GM12872 (cell line): ENCODE data around the gene CD180.

Source experiments
- CTCF ChIP-seq: IDR thresholded peaks from 3 replicates; pipeline ENCODE4 v1.5.1; 2011; ENCODE audit warnings: low read depth, mild to moderate bottlenecking, low read length, moderate library complexity; ENCODE audit not compliant: insufficient read depth

The CD180 gene

GRCh38 chr5:67187006-67187715 lies 9.4 kb downstream of the CD180 start:
- TF ChIP-seq CTCF: no peak

DNA sequence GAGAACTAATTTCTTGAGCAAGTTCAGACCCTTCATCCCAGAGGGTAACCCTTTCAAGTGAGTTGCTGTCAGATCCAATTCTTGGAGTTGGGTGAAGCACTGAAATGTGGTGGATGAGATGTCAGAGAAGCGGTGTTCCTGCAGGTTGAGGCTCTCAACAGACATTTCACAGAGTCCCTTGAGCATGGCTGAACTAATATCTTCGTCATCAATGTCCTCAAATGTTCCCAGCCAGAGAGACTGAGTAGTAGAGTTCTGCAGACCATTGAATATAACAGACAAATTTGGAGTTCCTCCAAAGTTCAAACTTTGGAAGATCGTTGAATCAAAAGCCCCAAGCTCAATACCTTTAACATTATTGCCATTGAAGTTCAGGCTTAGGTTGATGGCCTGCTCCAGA lies 12.7 kb downstream of the CD180 start:
- TF ChIP-seq CTCF: no peak

GRCh38 chr5:67182301-67182790 lies 14.3 kb downstream of the CD180 start:
- no peak for TF ChIP-seq CTCF

DNA sequence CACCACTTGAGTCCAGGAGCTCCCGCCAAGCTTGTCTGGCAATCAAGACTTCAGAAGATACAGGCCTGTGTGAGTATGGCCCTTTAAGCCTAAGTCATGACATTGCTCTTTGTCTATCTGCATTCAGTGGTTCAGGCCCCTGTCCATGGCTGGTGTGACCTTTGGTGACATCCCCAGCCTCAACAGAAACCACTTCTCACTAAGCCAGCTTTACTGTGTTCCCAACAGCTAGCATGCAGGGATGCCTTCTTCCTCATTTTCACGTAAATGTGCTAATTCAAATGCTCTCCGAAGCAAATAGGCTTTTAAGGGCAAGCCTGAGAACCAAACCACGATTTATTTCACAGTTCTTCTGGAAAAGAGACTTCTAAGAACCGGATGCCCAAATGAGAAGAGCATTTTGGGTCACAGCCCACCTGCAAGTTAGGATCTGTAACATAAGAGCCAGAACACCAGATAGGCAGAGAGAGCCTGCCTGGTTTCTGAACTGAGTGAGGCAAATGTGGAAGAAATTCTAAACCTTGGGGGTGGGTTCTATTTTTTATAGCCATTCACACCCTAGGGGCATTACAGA lies 14.9 kb downstream of the CD180 start:
- TF ChIP-seq CTCF: no peak

DNA sequence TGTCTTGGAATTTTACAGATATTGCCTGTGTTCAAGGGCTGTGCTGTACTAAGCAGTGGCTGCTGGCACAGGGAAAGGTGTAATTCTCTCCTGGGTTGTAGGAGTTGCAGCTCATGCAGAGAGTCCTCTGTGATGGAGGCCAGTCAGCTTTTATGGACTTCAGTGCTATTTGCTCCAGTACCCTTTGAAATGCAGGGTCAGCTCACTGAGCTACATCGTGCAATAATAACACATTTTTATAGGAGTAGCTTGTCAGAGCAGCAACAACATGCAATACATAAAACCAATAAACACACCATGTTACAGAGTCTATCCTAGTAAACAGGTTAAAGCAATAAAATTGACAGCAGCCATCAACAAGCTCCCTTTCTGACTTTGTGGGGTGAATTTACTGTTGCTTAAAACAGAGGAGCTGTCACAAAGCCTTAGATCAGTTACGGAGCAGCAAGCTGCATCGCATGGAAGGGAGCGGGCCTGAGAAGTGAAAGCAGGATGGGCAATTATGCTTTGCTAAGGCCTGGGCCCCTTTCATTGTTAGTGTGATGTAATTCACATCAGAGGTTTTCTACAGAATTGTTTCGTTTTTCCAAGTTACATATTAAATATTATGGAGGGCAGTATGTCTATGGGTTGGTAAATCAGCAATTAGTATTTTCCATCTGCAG lies 16.8 kb downstream of the CD180 start:
- no peak for TF ChIP-seq CTCF

DNA sequence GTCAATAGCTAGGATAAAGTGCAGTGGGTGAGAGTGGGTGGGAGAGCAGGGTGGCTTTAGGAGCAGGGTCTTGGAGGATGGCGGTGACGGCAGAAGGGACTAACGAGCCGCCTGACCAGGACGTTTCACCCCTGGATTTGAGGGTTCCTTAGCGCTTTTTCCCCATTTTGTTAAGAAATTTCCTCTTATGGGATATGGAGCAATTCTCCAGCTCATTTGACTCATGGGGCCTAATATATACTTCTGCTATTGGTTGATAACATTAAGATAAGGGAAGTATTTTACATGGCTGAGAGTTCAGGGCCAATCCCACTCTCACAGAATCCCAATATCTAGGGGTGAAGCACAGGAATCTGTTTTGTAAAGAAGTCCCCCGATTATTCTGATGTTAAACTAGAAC lies 17.6 kb downstream of the CD180 start:
- TF ChIP-seq CTCF: no peak

DNA sequence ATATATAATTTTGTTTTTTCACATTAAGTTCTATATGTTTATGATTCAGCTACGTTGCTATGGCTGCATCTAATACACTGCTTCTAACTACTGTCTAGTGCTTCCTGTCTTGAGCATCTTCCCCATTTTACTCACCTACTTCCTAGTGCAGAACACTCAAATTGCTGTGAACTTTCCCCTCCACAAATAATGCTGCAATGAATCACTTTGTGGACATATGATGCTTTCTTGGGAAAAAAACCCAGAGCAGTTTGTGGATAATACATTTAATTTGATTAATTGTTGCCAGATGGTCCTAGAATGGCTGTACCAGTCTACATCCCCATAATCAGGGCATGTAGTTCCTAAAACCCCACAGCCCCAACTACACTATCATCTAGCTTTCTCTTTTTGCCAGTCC lies 18.5 kb downstream of the CD180 start:
- no peak for TF ChIP-seq CTCF
